Pancreas (tissue), 10 donors: ENCODE measurements around the gene ENHO. TPM values are rescaled to one million over a fixed set of nuclear protein-coding genes. Genes with fewer than 3 reads are reported as not detected.
A peak's percentile ranks its signal among the peaks of the same experiment; 100 is the strongest.

Experiments
- ATAC-seq, 4 donors: fragments of 200-7000 bp; cut with Tn5 transposase; one replicate each; pipeline versions ENCODE4 v1.8.0 to v1.9.1; 2020; ENCODE audit warnings: mild to moderate bottlenecking in 4 of 4, moderate library complexity in 4 of 4
- DNase-seq, 6 donors: peaks; one replicate each; pipeline ENCODE4 v3.0.0-alpha.2; 2020
- FAIRE-seq: peaks from 2 replicates; lab custom pipeline; 2012; peaks lifted over from hg19 to GRCh38; lab: Jason Lieb, UNC
- H3K27ac ChIP-seq, 4 donors: fragments of 200-600 bp; sonication (generic); 1 replicate in 3 of 4; 2 replicates in 1 of 4; pipeline versions ENCODE4 v1.5.0 to v1.8.0; 2020
- H3K27me3 ChIP-seq, 4 donors: fragments of 200-600 bp; one replicate each; pipeline ENCODE4 v1.8.0; 2021
- H3K36me3 ChIP-seq, 3 donors: fragments of 200-600 bp; sonication (generic) in 1 of 3; one replicate each; pipeline versions ENCODE4 v1.5.0 to v1.8.0; 2020 to 2021
- H3K4me1 ChIP-seq, 3 donors: fragments of 200-600 bp; one replicate each; pipeline ENCODE4 v1.8.0; 2021
- H3K4me3 ChIP-seq, 4 donors: fragments of 200-600 bp; sonication (generic) in 2 of 4; one replicate each; pipeline versions ENCODE4 v1.5.0 to v1.8.0; 2020 to 2021
- H3K9me3 ChIP-seq, 4 donors: fragments of 200-600 bp; one replicate each; pipeline ENCODE4 v1.8.0; 2021
- WGBS, 2 donors: extraction: QIAGEN DNeasy Blood & Tissue Kit; methylation state at CpG; one replicate each; pipeline ENCODE4 v1.1.7; 2013; 5-methylcytosine and 5-hydroxymethylcytosine counted together
- intact Hi-C, 3 donors: fragments of 100-400 bp; cut with DNase I; formaldehyde crosslinking; loops; one replicate each; pipeline versions ENCODE4 v1.11.1 to v1.14.2; 2022
- polyA plus RNA-seq, 2 donors: library from polyadenylated mRNA; stranded (reverse); fragments of 200-250 nt; gene quantifications; one replicate each; pipeline ENCODE4 v1.2.3, GENCODE V29; 2013
- total RNA-seq, 6 donors: library from RNA; stranded (reverse); fragmentation: NEBNext Ultra II Directional in 4 of 6; extraction: Animal tissue kit (Norgen Biotek cat#: 25700) in 4 of 6; gene quantifications; one replicate each; pipeline versions ENCODE4 v1.2.1 to v1.2.4, GENCODE V29; 2021 to 2023
- TF ChIP-seq, protein P1 (sequence below), 4 donors: fragments of 200-600 bp; sonication (generic) in 3 of 4; IDR thresholded peaks; one replicate each; pipeline versions ENCODE4 v1.5.0 to v1.8.0; 2021; ENCODE audit warnings: antibody characterized with exemption in 4 of 4
- donor health status: healthy with polysubstance abuse.
- donor health status: DM: no; HTN: no; CAD: no; lungs with moderate emphysema.
- donor health status: DM: no; HTN: no; CAD: no.
- donor health status: control.
- donor health status: control.
- donor health status: Bipolar disorder and iron deficiency.
- donor health status: DM: yes; HTN: yes; CAD: no.
- donor health status: DM: no; HTN: no; CAD: no.
- donor health status: DM: no; HTN: no; CAD: no.
- donor health status: DM: yes; HTN: yes; CAD: no.

Gene ENHO
- total RNA-seq = 1 to 10 TPM in 1 of 6 donors, under 1 TPM in 5; 0.24 to 1.1 (median 0.49) TPM
- polyA plus RNA-seq = 1 to 10 TPM; 1.7 to 4.3 TPM

DNA sequence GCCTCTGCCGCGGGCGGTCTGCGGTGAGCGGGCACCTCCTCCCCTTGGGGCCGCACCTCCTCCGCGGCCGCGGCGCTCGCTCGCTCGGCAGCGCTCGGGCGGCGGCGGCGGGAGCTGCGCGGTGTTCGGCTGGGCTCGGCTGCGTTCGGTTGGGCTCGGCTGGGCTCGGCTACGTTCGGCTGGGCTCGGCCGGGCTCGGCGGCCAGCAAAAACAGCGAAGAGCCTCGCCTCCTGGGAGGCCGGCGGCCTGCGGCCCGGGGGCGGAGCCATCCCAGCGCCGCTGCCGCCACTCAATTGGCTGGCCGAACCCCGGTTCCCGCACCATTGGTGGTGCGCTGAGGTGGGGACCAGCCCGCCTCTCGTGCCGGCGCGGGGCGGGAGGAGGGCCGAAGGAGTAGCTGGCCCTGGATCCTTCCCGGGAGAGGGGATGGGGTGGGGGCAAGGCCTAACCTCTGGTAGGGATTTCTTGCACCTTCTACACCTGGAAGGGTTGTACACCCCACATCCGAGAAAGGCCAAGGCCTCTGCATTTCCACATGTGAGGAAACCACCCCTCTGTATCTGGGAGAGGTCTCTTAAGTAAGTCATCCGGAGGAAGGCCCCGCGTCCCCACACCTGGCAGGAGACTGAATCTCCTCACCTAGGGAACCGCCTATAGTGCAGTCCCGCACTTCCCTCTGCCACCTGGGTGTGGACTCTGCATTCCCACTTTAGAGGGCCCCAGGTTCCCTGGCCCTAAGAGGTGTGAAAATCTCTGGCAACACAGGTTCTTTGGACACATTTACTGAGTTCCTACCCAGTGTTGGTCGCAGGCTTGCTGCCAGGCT lies at the start of gene ENHO:
ENHO (minus strand) TSS at position 20 of the 827 bp plus-strand sequence. CDS start 1,295 bp downstream, outside the sequence.
- FAIRE-seq (no peak), DNase-seq (peak; percentile 85 to 97 (median 95)), ATAC-seq (peak; percentile 99 to 100 (median 99))
- TF ChIP-seq, protein P1, sequence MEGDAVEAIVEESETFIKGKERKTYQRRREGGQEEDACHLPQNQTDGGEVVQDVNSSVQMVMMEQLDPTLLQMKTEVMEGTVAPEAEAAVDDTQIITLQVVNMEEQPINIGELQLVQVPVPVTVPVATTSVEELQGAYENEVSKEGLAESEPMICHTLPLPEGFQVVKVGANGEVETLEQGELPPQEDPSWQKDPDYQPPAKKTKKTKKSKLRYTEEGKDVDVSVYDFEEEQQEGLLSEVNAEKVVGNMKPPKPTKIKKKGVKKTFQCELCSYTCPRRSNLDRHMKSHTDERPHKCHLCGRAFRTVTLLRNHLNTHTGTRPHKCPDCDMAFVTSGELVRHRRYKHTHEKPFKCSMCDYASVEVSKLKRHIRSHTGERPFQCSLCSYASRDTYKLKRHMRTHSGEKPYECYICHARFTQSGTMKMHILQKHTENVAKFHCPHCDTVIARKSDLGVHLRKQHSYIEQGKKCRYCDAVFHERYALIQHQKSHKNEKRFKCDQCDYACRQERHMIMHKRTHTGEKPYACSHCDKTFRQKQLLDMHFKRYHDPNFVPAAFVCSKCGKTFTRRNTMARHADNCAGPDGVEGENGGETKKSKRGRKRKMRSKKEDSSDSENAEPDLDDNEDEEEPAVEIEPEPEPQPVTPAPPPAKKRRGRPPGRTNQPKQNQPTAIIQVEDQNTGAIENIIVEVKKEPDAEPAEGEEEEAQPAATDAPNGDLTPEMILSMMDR (IDR thresholded peaks at IDR 0.05) = no peak
- Histone ChIP-seq H3K4me1 (peaks cover 0 to 3% (median 0%) of the 10 kb centered on the region in 3 donors), H3K9me3 (no peaks in the 10 kb centered on the region), H3K27me3 (no peaks in the 10 kb centered on the region), H3K4me3 (peak within 1 kb of the TSS in 3 of 4 donors; percentile 8 to 48 (median 38)), H3K36me3 (no peaks in the 10 kb centered on the region), H3K27ac (no peak within 1 kb of the TSS)
- 5 to 9% methylated on average over 38 to 63 of the region's 63 CpGs for WGBS, 2 donors
- intact Hi-C loops = no loop called here

DNA sequence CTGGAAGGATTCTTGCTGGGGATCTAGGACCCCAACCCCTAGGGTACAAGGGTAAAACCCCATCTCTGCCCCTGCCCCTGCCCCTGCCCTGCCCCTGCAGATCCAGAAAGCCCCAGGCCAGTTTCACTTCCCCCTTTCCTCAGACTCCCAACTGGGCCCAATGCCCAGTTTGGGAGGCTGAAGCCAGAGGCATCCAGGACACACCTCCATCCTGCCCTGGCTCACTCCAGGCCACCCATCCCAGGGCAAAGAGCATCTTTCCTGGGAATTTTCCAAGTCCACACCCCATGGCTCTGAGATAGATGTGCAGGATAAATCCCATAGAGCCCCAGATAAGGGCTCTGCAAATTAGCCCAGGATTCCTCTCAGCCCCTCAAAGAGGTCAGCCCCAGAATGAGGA lies 49.3 kb upstream of the ENHO start:
- intact Hi-C loops = no loop called here

DNA sequence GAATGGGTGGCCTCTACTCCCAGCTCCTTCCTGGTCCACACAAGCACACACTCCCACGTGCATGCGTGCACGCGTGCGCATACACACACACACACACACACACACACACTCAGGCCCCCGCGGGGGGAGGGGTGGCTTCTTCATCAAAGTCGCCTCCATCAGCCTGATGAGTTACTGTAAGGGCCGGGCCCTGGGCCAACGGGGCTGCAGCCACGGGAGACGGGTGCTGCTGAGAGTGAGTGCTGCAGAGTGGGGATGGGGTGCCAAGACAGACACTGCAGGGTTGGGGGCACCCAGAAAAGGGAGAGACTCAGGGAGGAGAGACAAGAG lies 48.7 kb upstream of the ENHO start:
- DNase-seq (no peak), FAIRE-seq (no peak), ATAC-seq (no peak)
- Histone ChIP-seq H3K4me1 (no peaks in the 10 kb centered on the region), H3K27ac (no peak overlapping the region), H3K36me3 (no peaks in the 10 kb centered on the region), H3K4me3 (no peak overlapping the region), H3K27me3 (no peaks in the 10 kb centered on the region), H3K9me3 (no peaks in the 10 kb centered on the region)
- TF ChIP-seq, protein P1 (IDR thresholded peaks at IDR 0.05) = no peak
- WGBS, 2 donors = 60 to 67% methylated on average over 12 of the region's 12 CpGs
- intact Hi-C loops = no loop called here

More for the DNA sequence above, 49.3 kb upstream of the ENHO start:
- H3K9me3 ChIP-seq = no peaks in the 10 kb centered on the region
- H3K27ac ChIP-seq = no peak overlapping the region
- TF ChIP-seq, protein P1 (IDR thresholded peaks at IDR 0.05) = no peak
- FAIRE-seq (no peak), ATAC-seq (peak in 2 of 4 donors; percentile 32), DNase-seq (no peak)
- no peaks in the 10 kb centered on the region for H3K27me3 ChIP-seq
- no peaks in the 10 kb centered on the region for H3K4me1 ChIP-seq
- H3K36me3 ChIP-seq = no peaks in the 10 kb centered on the region
- no peak overlapping the region for H3K4me3 ChIP-seq

DNA sequence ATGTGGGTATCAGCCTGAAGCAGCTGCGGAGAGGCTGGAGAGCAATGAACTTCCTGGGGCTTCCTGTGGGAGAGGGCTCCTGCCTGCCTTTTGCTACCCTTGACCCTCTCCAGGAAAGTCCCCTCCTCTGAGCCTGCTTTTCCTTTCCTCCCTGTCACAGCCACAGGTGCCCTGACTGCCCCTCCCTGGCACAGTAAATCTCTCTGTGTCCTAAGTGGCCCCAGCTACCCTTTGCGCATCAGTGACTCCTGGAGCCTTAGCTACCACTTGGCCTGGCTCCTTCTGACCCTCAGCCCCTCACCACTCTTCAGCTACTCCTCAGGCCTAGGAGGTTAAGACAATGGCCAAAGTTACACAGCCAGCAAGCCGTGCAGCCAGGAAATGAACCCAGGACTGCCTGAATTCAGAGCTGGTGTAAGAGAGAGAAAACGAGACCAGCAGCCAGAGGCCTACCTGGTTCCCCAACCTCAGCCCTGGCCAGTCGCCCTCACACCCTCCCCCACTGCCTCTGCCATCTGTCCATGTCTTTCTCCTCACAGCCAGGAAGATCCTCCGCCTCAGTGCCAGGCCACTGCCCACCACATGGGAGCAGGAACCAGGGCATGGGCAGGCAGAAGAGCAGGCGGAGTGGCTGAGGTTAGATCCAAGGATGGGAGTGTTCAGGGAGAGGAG lies 48.2 kb upstream of the ENHO start:
- no peak for ATAC-seq
- H3K27me3 ChIP-seq = no peaks in the 10 kb centered on the region
- intact Hi-C loops = no loop called here
- H3K4me3 ChIP-seq = no peak overlapping the region
- no peaks in the 10 kb centered on the region for H3K4me1 ChIP-seq
- FAIRE-seq = no peak
- no peak for DNase-seq
- no peaks in the 10 kb centered on the region for H3K9me3 ChIP-seq
- 77 to 85% methylated on average over 7 of the region's 7 CpGs for WGBS, 2 donors
- no peak overlapping the region for H3K27ac ChIP-seq
- no peaks in the 10 kb centered on the region for H3K36me3 ChIP-seq
- TF ChIP-seq, protein P1 (IDR thresholded peaks at IDR 0.05) = no peak
